WTC11 (cell line): ENCODE measurements around the gene LHX3.

Experiments
- AFF4 ChIP-seq: sonication (generic); formaldehyde crosslinking; IDR thresholded peaks from 2 replicates; pipeline ENCODE4 v1.8.1; 2023; ENCODE audit warnings: mild to moderate bottlenecking, missing genetic modification reagents, borderline replicate concordance
- ATF3 ChIP-seq: sonication (generic); formaldehyde crosslinking; conservative IDR thresholded peaks from 2 replicates; pipeline ENCODE4 v1.8.1; 2022; ENCODE audit warnings: mild to moderate bottlenecking, missing genetic modification reagents
- ATF6 ChIP-seq: sonication (generic); formaldehyde crosslinking; IDR thresholded peaks from 2 replicates; pipeline ENCODE4 v1.8.1; 2023; ENCODE audit warnings: mild to moderate bottlenecking, missing genetic modification reagents
- CTCF ChIP-seq: fragments of 200-600 bp; IDR thresholded peaks from 2 replicates; pipeline ENCODE4 v1.8.0; 2022; ENCODE audit warnings: antibody characterized with exemption
- FOXJ3 ChIP-seq: sonication (generic); formaldehyde crosslinking; IDR thresholded peaks from 2 replicates; pipeline ENCODE4 v1.9.0; 2021; ENCODE audit warnings: missing genetic modification reagents, mild to moderate bottlenecking, borderline replicate concordance
- FOXP1 ChIP-seq: sonication (generic); formaldehyde crosslinking; IDR thresholded peaks from 2 replicates; pipeline ENCODE4 v1.8.0; 2022; ENCODE audit warnings: missing genetic modification reagents, mild to moderate bottlenecking, moderate library complexity, borderline replicate concordance
- JUN ChIP-seq: sonication (generic); formaldehyde crosslinking; IDR thresholded peaks from 2 replicates; pipeline ENCODE4 v1.8.0; 2023; ENCODE audit warnings: mild to moderate bottlenecking, missing genetic modification reagents
- MLX ChIP-seq: sonication (generic); formaldehyde crosslinking; IDR thresholded peaks from 2 replicates; pipeline ENCODE4 v1.8.1; 2023; ENCODE audit warnings: mild to moderate bottlenecking, missing genetic modification reagents, moderate library complexity
- NFYB ChIP-seq: sonication (generic); formaldehyde crosslinking; conservative IDR thresholded peaks from 2 replicates; pipeline ENCODE4 v1.8.0; 2022; ENCODE audit warnings: low read depth, missing genetic modification reagents
- NR3C1 ChIP-seq: sonication (generic); formaldehyde crosslinking; conservative IDR thresholded peaks from 2 replicates; pipeline ENCODE4 v1.8.1; 2023; ENCODE audit warnings: low read depth, mild to moderate bottlenecking, missing genetic modification reagents
- STAT6 ChIP-seq: sonication (generic); formaldehyde crosslinking; conservative IDR thresholded peaks from 2 replicates; pipeline ENCODE4 v1.8.1; 2023; ENCODE audit warnings: mild to moderate bottlenecking, low read depth, missing genetic modification reagents, moderate library complexity
- ZNF121 ChIP-seq: sonication (generic); formaldehyde crosslinking; IDR thresholded peaks from 2 replicates; pipeline ENCODE4 v1.8.0; 2023; ENCODE audit warnings: missing genetic modification reagents
- ZNF263 ChIP-seq: sonication (generic); formaldehyde crosslinking; IDR thresholded peaks from 2 replicates; pipeline ENCODE4 v1.8.1; 2022; ENCODE audit warnings: low read depth, mild to moderate bottlenecking, moderate library complexity, missing genetic modification reagents
- ZNF532 ChIP-seq: fragments of 250-450 bp; sonication (Bioruptor Pico); IDR thresholded peaks from 2 replicates; pipeline ENCODE4 v1.9.0; 2021; ENCODE audit warnings: mild to moderate bottlenecking, borderline replicate concordance

- TF ChIP-seq CTCF (no peak), ZNF121 (CRISPR knock-in tag) (no peak), FOXP1 (CRISPR knock-in tag) (no peak), ATF6 (CRISPR knock-in tag) (no peak), JUN (no peak), STAT6 (CRISPR knock-in tag) (no peak), NFYB (no peak), AFF4 (no peak), MLX (CRISPR knock-in tag) (no peak), ZNF263 (CRISPR knock-in tag) (no peak), FOXJ3 (CRISPR knock-in tag) (no peak), ZNF532 (CRISPR knock-in tag) (no peak), ATF3 (CRISPR knock-in tag) (no peak), NR3C1 (CRISPR knock-in tag) (no peak)
Observed at GRCh38 chr9:136228107-136228875, 23.4 kb upstream of the LHX3 start.
